GM13977 (cell line): ENCODE data around the gene YWHAQ.

Experiments
- DNase-seq: peaks from one replicate; pipeline ENCODE4 v3.0.0; 2012; ENCODE audit warnings: low spot score
- CTCF ChIP-seq: IDR thresholded peaks from 2 replicates; pipeline ENCODE4 v1.5.1; 2012; ENCODE audit warnings: mild to moderate bottlenecking, control low read depth; ENCODE audit not compliant: insufficient read depth; ENCODE audit errors: extremely low read depth, missing control alignments
- in situ Hi-C: fragments of 300-500 bp; cut with MboI; formaldehyde crosslinking; loops from one replicate; pipeline ENCODE4 v1.12.0; 2022; ENCODE audit warnings: low sequenced_read_pairs, low pct_unique_long_range_greater_than_20kb, mixed read lengths, inconsistent platforms; ENCODE audit not compliant: unreplicated experiment

The YWHAQ gene

GRCh38 chr2:9663008-9663879 lies 32.4 kb upstream of the YWHAQ start:
- no peak for TF ChIP-seq CTCF
- in situ Hi-C loops: no loop called here
- DNase-seq: peak; percentile 54

- no peak for TF ChIP-seq CTCF
- in situ Hi-C loops: no loop called here
- DNase-seq: no peak
Measured at GRCh38 chr2:9661261-9661660, 30.5 kb upstream of the YWHAQ start.

DNA sequence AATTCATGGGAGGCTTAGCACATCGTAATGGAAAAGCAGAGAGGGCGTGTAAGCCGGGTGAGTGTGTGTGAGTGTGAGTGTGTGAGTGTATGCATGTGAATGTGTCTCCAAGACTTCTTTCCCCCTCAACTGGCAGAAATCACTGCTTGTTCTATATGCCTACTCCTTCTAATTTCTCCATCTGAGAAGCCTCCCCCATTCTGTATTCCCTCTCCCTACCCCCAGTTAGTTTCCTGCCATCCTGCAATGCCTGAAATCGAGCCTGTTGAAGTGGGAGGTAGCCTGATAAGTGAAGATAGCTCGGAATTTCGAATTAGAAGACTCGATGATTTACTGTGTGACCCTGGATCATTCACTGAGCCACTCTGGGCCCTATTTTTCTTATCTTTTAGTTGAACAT lies 30.0 kb upstream of the YWHAQ start:
- in situ Hi-C loops: no loop called here
- TF ChIP-seq CTCF: no peak
- no peak for DNase-seq

GRCh38 chr2:9660154-9660553 lies 29.4 kb upstream of the YWHAQ start:
- TF ChIP-seq CTCF: no peak
- in situ Hi-C loops: no loop called here
- no peak for DNase-seq

GRCh38 chr2:9658972-9659371 lies 28.2 kb upstream of the YWHAQ start:
- TF ChIP-seq CTCF: no peak
- no peak for DNase-seq
- in situ Hi-C loops: no loop called here

DNA sequence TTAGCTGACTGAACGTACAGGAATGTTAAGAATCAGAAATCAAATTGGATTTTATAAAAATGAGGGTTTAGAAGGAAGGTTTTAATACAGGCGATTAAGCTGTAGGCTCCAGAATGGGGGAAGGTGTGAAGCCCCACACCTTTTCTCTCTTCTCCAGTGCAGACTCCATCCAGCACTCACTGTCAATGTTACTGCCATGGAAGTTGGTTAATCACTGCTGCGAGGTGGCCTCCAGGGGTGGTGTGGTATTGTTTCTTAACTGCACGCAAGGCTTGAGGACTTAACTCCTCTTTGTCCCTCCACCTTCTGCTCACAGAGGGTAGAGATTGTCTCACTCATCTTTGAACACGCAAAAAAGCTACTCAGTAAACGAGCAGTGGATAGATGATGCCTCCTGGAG lies 26.9 kb upstream of the YWHAQ start:
- in situ Hi-C loops: no loop called here
- TF ChIP-seq CTCF: no peak
- no peak for DNase-seq
